ENCODE results near the gene CTSD. TPM values are rescaled to one million over a fixed set of nuclear protein-coding genes. Genes with fewer than 3 reads are reported as not detected.

CTSD gene
- total and polyA plus RNA-seq, 8 donors: 124 to 2,455 (median 147) TPM

DNA sequence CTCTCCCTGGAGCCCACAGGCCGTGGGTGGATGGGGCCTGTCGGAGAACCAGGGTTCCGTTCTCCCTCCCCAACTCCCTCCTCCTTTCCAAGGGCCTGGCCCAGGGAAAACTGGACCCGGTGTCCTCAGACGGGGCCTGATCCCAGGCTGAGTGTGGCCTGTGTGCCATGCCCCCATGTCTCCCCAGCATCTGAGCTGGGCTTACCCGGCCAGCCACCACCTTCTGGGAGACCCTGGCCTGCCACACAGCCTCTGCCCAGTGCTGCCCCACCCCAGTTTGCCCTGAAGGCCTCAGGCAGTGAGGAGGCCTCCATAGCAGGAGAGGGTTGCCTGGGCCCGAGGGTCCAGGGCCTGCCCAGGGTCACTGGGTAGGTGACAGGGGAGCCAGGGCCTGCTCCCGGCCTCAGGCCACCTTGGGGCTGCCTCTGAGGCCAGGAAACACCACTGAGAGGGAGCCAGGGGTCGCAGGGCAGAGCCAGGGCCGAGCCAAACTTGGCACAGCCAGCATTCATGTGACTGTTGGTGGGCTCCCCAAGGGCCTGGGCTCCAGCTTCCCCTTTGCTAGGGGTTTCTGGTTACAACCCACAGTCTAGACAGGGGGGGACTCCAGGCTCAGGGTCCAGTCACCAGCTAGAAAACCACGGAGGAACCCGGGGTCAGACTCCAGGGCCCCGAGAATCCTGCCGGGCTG lies 12.7 kb downstream of the CTSD start:
- Histone ChIP-seq H3K27me3 (peaks cover 14 to 39% of the 10 kb centered on the region in 2 donors), H3K4me1 (peaks cover 3 to 80% of the 10 kb centered on the region in 2 donors), H3K27ac (peak overlapping the region in 1 of 2 donors; percentile 48), H3K9me3 (no peaks in the 10 kb centered on the region), H3K36me3 (peaks cover 0 to 74% of the 10 kb centered on the region in 2 donors), H3K4me3 (no peak overlapping the region)
- TF ChIP-seq CTCF (IDR thresholded peaks at IDR 0.05): no peak
- intact Hi-C loops (cut with DNase I): no loop called here
- peak in 1 of 4 donors; percentile 80 for DNase-seq
- peak; percentile 2 for ATAC-seq

GRCh38 chr11:1750481-1750839 lies 13.3 kb downstream of the CTSD start, which contains the start of gene IFITM10:
Gene IFITM10 (minus strand): TSS chr11:1750595. CDS start chr11:1750442, 153 bp downstream.
- H3K4me1 ChIP-seq: peaks cover 0 to 75% of the 10 kb centered on the region in 2 donors
- intact Hi-C loops (cut with DNase I): no loop called here
- H3K27ac ChIP-seq: peak within 1 kb of the TSS in 1 of 2 donors; percentile 48

GRCh38 chr11:1749395-1750351 lies 14.1 kb downstream of the CTSD start:
- peak; percentile 8 for ATAC-seq
- H3K27me3 ChIP-seq: peaks cover 14 to 39% of the 10 kb centered on the region in 2 donors
- H3K9me3 ChIP-seq: no peaks in the 10 kb centered on the region
- intact Hi-C loops (cut with DNase I): no loop called here
- H3K36me3 ChIP-seq: peaks cover 0 to 63% of the 10 kb centered on the region in 2 donors
- peaks cover 0 to 67% of the 10 kb centered on the region in 2 donors for H3K4me1 ChIP-seq
- no peak for DNase-seq
- no peak for TF ChIP-seq CTCF (IDR thresholded peaks at IDR 0.05)
- peak overlapping the region in 1 of 2 donors; percentile 0 for H3K4me3 ChIP-seq
- peak overlapping the region in 1 of 2 donors; percentile 48 for H3K27ac ChIP-seq

More at GRCh38 chr11:1750481-1750839, 13.3 kb downstream of the CTSD start, which contains the start of gene IFITM10:
- peaks cover 14 to 39% of the 10 kb centered on the region in 2 donors for H3K27me3 ChIP-seq
- TF ChIP-seq CTCF (IDR thresholded peaks at IDR 0.05): no peak
- H3K4me3 ChIP-seq: no peak within 1 kb of the TSS
- H3K9me3 ChIP-seq: no peaks in the 10 kb centered on the region
- H3K36me3 ChIP-seq: peaks cover 0 to 71% of the 10 kb centered on the region in 2 donors
- peak in 2 of 4 donors; percentile 54 to 79 for DNase-seq
- ATAC-seq: peak; percentile 35

GRCh38 chr11:1748636-1749394 lies 14.9 kb downstream of the CTSD start:
- peaks cover 14 to 39% of the 10 kb centered on the region in 2 donors for H3K27me3 ChIP-seq
- H3K36me3 ChIP-seq: peaks cover 0 to 54% of the 10 kb centered on the region in 2 donors
- ATAC-seq: peak; percentile 13
- H3K9me3 ChIP-seq: no peaks in the 10 kb centered on the region
- peak overlapping the region in 1 of 2 donors; percentile 0 for H3K4me3 ChIP-seq
- no peak for TF ChIP-seq CTCF (IDR thresholded peaks at IDR 0.05)
- intact Hi-C loops (cut with DNase I): no loop called here
- no peak overlapping the region for H3K27ac ChIP-seq
- H3K4me1 ChIP-seq: peaks cover 0 to 65% of the 10 kb centered on the region in 2 donors
- peak in 1 of 4 donors; percentile 86 for DNase-seq

All from left lung (tissue), 10 donors.